Stimulated activated CD8-positive, alpha-beta memory T cell treated with anti-CD3 and anti-CD28 coated beads, Interleukin-12 subunit alpha, Interleukin-12 subunit beta, amount 100 ng/mL, for 24 hours (primary cell): ENCODE data around the gene KRT4.

Experiments
- DNase-seq: peaks from one replicate; pipeline ENCODE4 v3.0.0-alpha.2; 2020; ENCODE audit errors: extremely low read depth

Gene KRT4

GRCh38 chr12:52792185-52793029 lies 21.5 kb downstream of the KRT4 start:
- DNase-seq, result no peak

DNA sequence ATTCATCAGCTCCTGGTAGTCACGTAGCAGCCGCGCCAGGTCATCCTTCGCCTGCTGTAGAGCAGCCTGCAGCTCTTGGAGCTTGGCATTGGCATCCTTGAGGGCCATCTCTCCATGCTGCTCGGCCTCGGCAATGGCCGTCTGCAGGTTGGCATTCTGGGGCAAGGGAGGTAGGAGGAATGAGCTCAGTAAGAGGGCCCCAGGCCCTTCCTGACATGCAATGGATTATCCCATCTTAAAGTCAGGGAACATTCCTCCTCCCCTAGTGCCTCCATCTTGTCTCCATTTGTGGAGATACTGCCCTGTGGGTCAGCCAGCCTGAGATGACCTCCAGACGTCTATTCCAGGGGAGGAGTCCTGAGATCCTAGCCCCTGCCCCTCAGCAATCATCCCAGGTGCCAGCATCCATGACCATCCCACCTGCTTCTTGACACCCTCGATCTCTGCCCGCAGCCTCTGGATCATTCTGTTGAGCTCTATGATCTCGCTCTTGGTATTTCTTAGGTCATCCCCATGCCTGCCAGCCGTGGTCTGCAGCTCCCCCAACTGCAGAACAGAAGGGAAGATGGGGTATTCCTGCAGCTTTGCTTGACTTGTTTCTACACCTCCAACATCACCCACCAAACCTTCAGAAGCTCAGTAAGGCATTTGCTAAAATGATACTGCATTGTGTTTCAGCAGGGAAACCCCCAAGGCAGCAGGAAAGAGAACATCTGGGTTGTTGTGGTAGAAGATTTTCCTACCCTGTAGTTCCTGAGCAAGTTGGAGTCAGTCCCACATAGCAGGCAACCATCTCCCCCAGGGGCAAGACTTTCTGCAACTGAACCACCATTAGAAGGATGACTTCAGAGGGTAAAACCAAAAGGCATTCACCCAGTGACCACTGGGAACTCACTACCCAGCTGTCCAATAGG lies 22.4 kb downstream of the KRT4 start:
- DNase-seq, result no peak

DNA sequence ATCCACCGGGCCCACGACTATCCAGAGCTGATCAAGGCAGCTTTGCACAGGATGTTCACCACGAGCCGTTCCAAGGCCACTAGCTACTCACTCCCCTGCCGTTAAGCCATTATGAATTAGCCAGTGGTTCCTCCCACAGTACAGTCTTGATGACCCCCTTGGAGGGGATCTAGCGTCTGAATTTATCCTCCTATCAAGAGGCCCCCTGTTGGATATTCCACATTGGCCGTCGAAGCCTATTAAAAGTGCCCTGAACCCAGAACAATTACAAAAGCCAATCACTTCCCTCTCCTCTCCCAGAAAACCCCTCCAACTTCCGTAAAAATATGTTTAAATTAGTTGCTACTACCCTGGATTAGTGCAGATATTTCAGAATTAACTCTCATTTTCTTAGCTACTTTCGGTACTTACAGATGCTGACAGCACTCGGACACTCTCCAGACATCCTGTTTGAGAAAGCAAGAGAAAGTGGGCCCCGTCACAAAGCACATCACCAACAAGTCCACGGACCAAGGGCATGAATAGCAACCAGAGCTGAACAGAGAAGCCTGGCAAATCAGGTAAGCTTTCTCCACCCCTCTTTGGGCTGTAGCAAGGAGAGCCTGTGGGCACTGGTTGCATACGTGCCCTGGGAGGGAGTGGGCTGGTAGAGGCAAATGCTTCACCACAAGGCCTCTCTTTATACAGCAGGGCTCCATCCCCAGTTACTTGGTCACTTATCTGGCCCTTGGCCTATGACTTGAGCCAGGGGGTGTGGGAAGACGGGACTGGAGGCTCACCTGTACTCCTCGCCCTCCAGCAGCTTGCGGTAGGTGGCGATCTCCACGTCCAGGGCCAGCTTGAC lies 23.3 kb downstream of the KRT4 start:
- no peak for DNase-seq

- no peak for DNase-seq
These were observed 24.1 kb downstream of the KRT4 start for GRCh38 chr12:52789637-52790426.

DNA sequence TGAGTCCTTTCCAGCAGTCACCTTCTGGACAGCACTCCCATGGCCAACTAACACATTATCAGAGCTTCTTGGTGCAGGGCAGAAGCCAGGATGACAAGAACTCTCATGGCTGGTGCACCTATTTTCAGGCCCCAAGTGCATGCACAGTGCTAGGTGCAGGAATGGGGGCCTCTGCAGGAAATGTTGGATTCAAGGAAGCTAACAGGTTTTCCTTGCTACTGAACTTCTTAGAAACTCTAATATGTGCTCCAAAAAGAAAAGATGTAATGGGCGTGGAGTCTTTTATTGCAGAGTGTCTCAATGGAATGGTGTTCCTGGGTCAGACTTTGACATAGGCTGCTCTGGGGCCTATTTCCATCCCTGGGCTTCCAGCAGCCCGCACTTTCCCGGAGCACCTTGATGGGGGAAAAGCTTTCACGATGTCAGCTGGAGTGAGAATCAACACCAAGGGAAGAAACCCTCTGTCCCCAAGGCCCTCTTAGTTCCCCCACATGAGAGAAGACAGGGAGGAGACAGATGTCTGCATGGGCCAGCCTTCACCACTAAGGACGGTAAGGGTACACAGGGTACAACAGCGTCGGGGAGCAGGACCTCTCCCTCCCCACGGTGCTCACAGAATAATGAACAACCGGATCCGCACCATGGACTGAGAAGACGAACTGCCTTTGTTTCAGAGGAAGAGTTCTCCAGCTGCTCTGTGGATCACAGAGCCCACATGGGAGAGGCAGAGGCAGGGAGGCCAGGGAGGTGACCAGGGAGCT lies 24.9 kb downstream of the KRT4 start:
- no peak for DNase-seq

DNA sequence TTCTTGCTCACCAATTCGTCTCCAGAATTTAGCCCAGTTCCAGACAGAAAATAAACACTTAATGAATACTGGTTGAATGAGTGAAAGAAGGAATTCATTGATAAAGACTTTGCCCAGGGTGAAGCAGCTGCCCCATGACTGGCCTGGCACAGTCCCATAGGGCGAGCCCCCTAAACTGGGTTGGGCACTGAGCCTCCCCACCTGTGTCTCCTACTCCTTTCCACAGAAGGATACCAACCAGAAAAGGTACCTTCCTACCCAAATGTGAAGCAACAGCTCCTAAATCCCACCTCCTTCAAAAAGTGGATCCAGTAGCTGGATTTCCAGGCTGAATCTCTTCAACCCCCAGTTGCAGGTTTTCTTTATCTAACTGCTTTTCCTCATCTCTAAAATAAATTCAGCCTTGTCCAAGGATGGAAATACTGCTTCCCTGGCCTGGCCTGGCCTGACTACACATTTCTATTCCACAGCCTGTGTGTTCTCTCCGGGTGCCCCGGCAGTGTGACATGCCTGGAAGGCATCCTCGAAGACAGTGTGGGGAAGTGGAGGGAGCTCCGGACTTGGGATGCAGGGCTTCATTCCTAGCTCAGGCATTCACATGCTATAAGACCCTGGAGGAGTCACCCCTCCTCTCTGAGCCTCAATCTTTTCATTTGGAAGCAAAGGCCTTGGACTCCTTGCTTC lies 25.6 kb downstream of the KRT4 start:
- no peak for DNase-seq

GRCh38 chr12:52787324-52788191 lies 26.4 kb downstream of the KRT4 start:
- no peak for DNase-seq

DNA sequence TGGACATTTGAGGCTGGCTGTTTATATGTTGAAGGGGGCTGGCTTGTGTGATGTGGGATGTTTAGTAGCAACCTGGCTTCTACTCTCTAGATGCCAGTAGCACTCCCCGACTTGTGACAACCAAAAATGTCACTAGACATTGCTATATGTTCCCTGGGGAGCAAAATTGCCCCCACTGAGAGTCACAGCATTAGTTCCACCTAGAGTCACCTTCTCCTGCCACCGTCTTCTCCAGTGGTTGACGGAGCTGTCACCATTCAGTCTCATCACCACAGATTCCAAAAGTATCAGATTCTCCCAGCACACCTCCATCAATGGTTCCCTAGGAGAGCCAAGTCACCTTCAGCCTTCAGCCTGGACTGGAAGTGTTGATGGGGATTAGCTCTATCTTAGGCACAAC lies 29.0 kb downstream of the KRT4 start:
- DNase-seq, result no peak

DNA sequence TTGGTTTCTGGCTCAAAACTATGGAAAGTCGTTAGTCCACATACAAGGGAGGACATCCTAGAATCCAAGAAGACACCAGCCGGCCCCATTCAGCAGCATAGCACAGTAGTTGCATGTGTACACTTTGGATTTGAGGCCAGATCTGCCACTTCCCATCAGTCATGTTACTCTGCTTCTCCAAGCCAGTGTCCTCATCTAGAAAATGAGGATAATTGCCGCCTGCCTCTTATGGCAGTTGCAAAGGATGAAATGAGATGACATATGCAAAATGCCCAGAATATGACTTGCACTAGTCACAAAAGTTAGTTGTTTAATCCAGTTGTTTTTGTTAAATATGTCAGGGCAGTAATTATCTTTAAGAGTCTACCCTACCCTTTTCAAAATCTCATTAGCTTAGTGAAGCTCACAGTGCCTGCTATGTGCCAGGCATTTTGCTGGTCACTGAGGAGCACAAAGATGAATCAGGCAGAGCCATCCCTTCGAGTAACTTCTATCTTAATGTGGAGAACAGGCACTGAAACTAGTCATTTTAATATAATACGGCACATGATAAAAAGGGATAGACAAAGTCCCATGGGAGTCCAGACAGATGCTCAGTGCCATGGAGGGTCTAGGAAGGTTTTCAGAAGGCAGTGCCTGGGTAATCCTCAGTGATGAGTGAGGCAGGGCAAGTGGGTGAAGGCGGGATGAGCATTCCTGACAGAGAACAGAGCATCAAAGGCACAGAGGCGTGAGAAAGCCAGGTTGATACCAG lies 30.2 kb downstream of the KRT4 start:
- DNase-seq, result no peak

GRCh38 chr12:52782502-52782901 lies 31.4 kb downstream of the KRT4 start:
- DNase-seq, result no peak

- DNase-seq, result no peak
These were observed 32.4 kb downstream of the KRT4 start for GRCh38 chr12:52781399-52782082.

DNA sequence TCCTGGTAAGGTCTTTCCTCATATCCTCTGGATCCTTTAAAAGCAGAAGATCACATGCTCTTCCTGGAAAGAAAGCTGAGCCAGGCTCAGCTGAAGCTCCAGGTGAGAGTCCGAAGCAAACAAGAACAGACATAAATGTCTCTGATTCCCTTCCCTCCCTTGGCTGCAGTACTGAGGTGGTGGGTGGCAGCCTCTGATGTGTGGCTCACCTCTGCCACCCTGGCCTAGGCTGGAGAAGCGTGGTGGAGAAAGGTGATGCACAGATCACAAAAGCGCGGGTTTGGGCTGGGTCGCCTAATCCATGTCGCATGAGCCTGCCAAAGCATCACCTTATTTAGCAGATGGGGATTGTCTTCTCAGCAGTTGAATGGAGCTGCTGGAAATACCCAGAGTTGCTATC lies 34.0 kb downstream of the KRT4 start:
- no peak for DNase-seq

DNA sequence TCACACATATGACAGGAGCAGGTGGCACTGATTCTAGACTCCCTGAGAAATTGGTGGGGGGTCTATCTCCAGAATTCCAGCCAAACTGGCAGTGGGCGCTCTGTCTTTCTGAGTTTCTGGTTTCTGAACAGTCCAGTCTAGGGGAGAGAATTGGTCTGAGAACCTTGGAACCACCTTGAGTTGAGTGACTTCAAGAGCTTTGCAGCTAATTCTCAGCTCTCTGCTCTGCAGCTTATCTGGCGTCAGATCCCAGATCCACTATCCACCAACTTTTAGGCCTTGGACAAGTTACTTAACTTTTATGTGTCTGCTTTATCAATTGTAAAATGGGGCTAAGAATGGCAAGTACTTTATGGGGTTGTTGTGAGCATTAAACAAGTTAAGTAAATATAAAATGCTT lies 35.1 kb downstream of the KRT4 start:
- DNase-seq, result no peak

- no peak for DNase-seq
These were observed 36.4 kb downstream of the KRT4 start for GRCh38 chr12:52777566-52777965.

- no peak for DNase-seq
These were observed 37.0 kb downstream of the KRT4 start, which contains the start of gene KRT76 for GRCh38 chr12:52776913-52777395. KRT76 (minus strand) TSS chr12:52777345; CDS start chr12:52777291, 54 bp downstream.

DNA sequence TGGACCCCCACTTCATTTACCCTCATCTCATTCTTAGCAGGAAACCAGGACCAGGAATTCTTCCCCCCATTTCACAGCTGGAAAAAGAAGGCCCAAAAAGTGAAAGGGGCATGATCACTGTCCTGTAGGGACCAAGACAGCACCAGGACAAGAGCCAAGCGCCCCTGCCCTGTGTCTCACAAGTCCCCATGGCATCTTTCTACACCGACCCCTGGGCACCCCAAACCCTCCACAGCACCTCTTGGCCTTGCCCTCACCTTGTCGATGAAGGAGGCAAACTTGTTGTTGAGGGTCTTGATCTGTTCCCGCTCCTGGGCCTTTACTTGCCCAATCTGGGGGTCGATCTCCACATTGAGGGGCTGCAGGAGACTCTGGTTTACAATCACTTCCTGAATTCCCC lies 37.5 kb downstream of the KRT4 start:
- no peak for DNase-seq

- DNase-seq, result no peak
These were observed 39.2 kb downstream of the KRT4 start for GRCh38 chr12:52774629-52775250.
